ENCODE results near the gene TWF2. TPM values are rescaled to one million over a fixed set of nuclear protein-coding genes. Genes with fewer than 3 reads are reported as not detected.

The TWF2 gene
- total and polyA plus RNA-seq, 10 of the 15 experiments (the other 5 are each of a cell fraction or from before 2014, with no cell fraction given) = 0.16 to 106 (median 68.5) TPM

DNA sequence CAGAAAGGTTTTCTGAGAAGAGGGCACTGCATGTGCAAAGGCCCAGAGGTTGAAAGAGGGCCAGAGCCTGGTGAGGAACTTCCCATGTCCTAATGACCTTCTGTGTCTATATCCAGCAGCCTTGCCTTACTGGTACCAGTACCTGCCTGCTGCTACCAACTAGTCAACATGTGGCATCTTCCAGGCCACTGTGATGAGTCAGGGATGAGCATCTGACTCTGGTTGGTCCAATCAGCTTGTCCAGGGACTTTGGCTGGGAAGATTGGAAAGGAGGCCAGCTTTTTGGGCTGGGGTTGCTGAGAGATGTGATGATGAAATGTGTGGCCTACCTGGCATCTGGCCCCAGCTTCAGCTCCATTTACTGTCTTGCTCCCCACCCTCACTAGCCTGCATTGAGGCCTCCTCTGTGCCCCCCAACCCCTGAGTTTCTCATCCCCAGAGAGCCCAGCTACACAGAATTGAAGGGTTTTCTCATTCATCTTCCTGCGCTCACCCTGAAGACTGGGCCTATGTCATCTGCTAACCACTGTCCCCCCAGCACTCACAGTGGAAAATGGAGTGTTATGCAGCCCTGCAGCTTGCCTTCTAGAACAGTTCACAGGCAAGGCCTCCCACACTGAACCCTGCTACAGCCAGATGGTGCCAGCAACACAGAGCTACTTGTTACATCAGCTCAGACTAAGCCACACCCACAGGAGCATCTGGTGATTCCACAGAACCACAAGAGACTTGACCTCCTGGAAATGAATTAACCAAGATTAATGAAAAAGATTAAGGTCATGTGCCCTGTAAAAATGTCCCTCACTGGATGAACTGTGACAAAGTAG lies 1.3 kb upstream of the TWF2 start (continued):
- TF ChIP-seq ETV6 (conservative IDR thresholded peaks at IDR 0.05 in 1 of 2, IDR thresholded peaks at IDR 0.05 in 1 of 2; ENCODE audit: borderline replicate concordance in 1 of 2, low read depth in 1 of 2) (no peak), RB1 (IDR thresholded peaks at IDR 0.05; ENCODE audit: borderline replicate concordance) (no peak), POU2F2 (IDR thresholded peaks at IDR 0.05; ENCODE audit: borderline replicate concordance, low read depth, low read length) (no peak), TCF3 (IDR thresholded peaks at IDR 0.05; ENCODE audit: borderline replicate concordance, insufficient read depth, low read depth, low read length) (peak; percentile 23; the same call in 1 of the 2 replicates), HDAC2 (IDR thresholded peaks at IDR 0.05) (no peak), NFYB (IDR thresholded peaks at IDR 0.05; ENCODE audit: insufficient read depth, low read depth, low read length) (peak; percentile 87), SUPT20H (IDR thresholded peaks at IDR 0.05; ENCODE audit: borderline replicate concordance, control insufficient read depth, low read depth, low read length) (no peak), NR2C2 (IDR thresholded peaks at IDR 0.05; ENCODE audit: borderline replicate concordance, control insufficient read depth, insufficient read length, low read depth) (no peak), NFXL1 (IDR thresholded peaks at IDR 0.05; ENCODE audit: borderline replicate concordance) (no peak), TCF12 (IDR thresholded peaks at IDR 0.05; ENCODE audit: low read depth, low read length) (no peak), POLR2A (IDR thresholded peaks at IDR 0.05; ENCODE audit: low read depth, low read length) (peak; percentile 82), MTA3 (IDR thresholded peaks at IDR 0.05; ENCODE audit: borderline replicate concordance, low read length) (no peak), FOXM1 (IDR thresholded peaks at IDR 0.05; ENCODE audit: low read depth, low read length) (no peak), RFX5 (IDR thresholded peaks at IDR 0.05; ENCODE audit: low read depth, low read length) (no peak), IKZF1 (conservative IDR thresholded peaks at IDR 0.05) (no peak), CREM (IDR thresholded peaks at IDR 0.05; ENCODE audit: low read depth) (no peak)
- TF ChIP-seq, protein P1, sequence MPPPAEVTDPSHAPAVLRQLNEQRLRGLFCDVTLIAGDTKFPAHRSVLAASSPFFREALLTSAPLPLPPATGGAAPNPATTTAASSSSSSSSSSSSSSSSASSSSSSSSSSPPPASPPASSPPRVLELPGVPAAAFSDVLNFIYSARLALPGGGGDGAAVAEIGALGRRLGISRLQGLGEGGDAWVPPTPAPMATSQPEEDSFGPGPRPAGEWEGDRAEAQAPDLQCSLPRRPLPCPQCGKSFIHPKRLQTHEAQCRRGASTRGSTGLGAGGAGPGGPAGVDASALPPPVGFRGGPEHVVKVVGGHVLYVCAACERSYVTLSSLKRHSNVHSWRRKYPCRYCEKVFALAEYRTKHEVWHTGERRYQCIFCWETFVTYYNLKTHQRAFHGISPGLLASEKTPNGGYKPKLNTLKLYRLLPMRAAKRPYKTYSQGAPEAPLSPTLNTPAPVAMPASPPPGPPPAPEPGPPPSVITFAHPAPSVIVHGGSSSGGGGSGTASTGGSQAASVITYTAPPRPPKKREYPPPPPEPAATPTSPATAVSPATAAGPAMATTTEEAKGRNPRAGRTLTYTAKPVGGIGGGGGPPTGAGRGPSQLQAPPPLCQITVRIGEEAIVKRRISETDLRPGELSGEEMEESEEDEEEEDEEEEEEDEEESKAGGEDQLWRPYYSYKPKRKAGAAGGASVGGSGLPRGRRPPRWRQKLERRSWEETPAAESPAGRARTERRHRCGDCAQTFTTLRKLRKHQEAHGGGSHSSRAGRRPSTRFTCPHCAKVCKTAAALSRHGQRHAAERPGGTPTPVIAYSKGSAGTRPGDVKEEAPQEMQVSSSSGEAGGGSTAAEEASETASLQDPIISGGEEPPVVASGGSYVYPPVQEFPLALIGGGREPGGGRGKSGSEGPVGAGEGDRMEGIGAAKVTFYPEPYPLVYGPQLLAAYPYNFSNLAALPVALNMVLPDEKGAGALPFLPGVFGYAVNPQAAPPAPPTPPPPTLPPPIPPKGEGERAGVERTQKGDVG (CRISPR knock-in tag; IDR thresholded peaks at IDR 0.05) = no peak
- TF ChIP-seq, protein P2, sequence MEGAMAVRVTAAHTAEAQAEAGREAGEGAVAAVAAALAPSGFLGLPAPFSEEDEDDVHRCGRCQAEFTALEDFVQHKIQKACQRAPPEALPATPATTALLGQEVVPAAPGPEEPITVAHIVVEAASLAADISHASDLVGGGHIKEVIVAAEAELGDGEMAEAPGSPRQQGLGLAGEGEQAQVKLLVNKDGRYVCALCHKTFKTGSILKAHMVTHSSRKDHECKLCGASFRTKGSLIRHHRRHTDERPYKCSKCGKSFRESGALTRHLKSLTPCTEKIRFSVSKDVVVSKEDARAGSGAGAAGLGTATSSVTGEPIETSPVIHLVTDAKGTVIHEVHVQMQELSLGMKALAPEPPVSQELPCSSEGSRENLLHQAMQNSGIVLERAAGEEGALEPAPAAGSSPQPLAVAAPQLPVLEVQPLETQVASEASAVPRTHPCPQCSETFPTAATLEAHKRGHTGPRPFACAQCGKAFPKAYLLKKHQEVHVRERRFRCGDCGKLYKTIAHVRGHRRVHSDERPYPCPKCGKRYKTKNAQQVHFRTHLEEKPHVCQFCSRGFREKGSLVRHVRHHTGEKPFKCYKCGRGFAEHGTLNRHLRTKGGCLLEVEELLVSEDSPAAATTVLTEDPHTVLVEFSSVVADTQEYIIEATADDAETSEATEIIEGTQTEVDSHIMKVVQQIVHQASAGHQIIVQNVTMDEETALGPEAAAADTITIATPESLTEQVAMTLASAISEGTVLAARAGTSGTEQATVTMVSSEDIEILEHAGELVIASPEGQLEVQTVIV (IDR thresholded peaks at IDR 0.05; ENCODE audit: borderline replicate concordance, partially characterized antibody) = no peak
- TF ChIP-seq, protein P3, sequence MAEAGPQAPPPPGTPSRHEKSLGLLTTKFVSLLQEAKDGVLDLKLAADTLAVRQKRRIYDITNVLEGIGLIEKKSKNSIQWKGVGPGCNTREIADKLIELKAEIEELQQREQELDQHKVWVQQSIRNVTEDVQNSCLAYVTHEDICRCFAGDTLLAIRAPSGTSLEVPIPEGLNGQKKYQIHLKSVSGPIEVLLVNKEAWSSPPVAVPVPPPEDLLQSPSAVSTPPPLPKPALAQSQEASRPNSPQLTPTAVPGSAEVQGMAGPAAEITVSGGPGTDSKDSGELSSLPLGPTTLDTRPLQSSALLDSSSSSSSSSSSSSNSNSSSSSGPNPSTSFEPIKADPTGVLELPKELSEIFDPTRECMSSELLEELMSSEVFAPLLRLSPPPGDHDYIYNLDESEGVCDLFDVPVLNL (IDR thresholded peaks at IDR 0.05; ENCODE audit: low read depth, low read length) = no peak

All from GM12878 (cell line).